WTC11 (cell line): Measurements from ENCODE around the gene EHF. TPM values are rescaled to one million over a fixed set of nuclear protein-coding genes. Genes with fewer than 3 reads are reported as not detected.

Experiments used
- ATAC-seq: fragments of 200-7000 bp; cut with Tn5 transposase; 2 replicates; pipeline ENCODE4 v1.10.0; 2021; ENCODE audit warnings: mild to moderate bottlenecking, moderate library complexity
- CTCF ChIA-PET: fragments of 300-600 bp; sonication (Branson Sonifier 250); formaldehyde crosslinking; loops from one replicate; lab custom pipeline; 2021; ENCODE audit warnings: antibody characterized with exemption; lab: Charles Lee
- POLR2A ChIA-PET: fragments of 350-600 bp; sonication (Branson Sonifier 250); formaldehyde crosslinking; loops from one replicate; lab custom pipeline; 2021; ENCODE audit warnings: antibody characterized with exemption; lab: Charles Lee
- DNase-seq: peaks from one replicate; pipeline ENCODE4 v3.0.0; 2021; ENCODE audit warnings: low spot score
- H3K27ac Mint-ChIP-seq: 2 replicates; pipeline ENCODE4 v1.8.0; 2021; ENCODE audit warnings: mixed read lengths
- H3K27me3 Mint-ChIP-seq: 2 replicates; pipeline ENCODE4 v1.8.0; 2021; ENCODE audit warnings: low read depth, mild to moderate bottlenecking, moderate library complexity, mixed read lengths
- H3K36me3 Mint-ChIP-seq: 2 replicates; pipeline ENCODE4 v1.8.0; 2021; ENCODE audit warnings: mixed read lengths
- H3K4me1 Mint-ChIP-seq: 2 replicates; pipeline ENCODE4 v1.8.0; 2022; ENCODE audit warnings: mixed read lengths
- H3K4me3 Mint-ChIP-seq: 2 replicates; pipeline ENCODE4 v1.8.0; 2021; ENCODE audit warnings: mild to moderate bottlenecking, moderate library complexity, mixed read lengths
- H3K9me3 Mint-ChIP-seq: 2 replicates; pipeline ENCODE4 v1.8.0; 2021; ENCODE audit warnings: mixed read lengths
- ESRRA ChIP-seq: sonication (generic); formaldehyde crosslinking; IDR thresholded peaks from 2 replicates; pipeline ENCODE4 v1.8.1; 2022; ENCODE audit warnings: mild to moderate bottlenecking, missing genetic modification reagents, borderline replicate concordance
- GTF2I ChIP-seq: fragments of 250-450 bp; sonication (Bioruptor Pico); conservative IDR thresholded peaks from 2 replicates; pipeline ENCODE4 v1.4.0; 2021; ENCODE audit warnings: mild to moderate bottlenecking
- IRF2 ChIP-seq: sonication (generic); formaldehyde crosslinking; IDR thresholded peaks from 2 replicates; pipeline ENCODE4 v1.8.0; 2022; ENCODE audit warnings: low read depth, missing genetic modification reagents, borderline replicate concordance
- JAZF1 ChIP-seq: fragments of 250-450 bp; sonication (Bioruptor Pico); IDR thresholded peaks from 2 replicates; pipeline ENCODE4 v1.9.0; 2021; ENCODE audit warnings: moderate library complexity, mild to moderate bottlenecking, inconsistent platforms
- NR1H2 ChIP-seq: sonication (generic); formaldehyde crosslinking; IDR thresholded peaks from 2 replicates; pipeline ENCODE4 v1.9.0; 2021; ENCODE audit warnings: mild to moderate bottlenecking, moderate library complexity, missing genetic modification reagents
- NR3C1 ChIP-seq: sonication (generic); formaldehyde crosslinking; conservative IDR thresholded peaks from 2 replicates; pipeline ENCODE4 v1.8.1; 2023; ENCODE audit warnings: low read depth, mild to moderate bottlenecking, missing genetic modification reagents
- OVOL2 ChIP-seq: fragments of 250-450 bp; sonication (Bioruptor Pico); IDR thresholded peaks from 2 replicates; pipeline ENCODE4 v1.9.0; 2021; ENCODE audit warnings: mild to moderate bottlenecking, borderline replicate concordance
- RELA ChIP-seq: sonication (generic); formaldehyde crosslinking; IDR thresholded peaks from 2 replicates; pipeline ENCODE4 v1.8.1; 2022; ENCODE audit warnings: missing genetic modification reagents, mild to moderate bottlenecking, borderline replicate concordance
- RORB ChIP-seq: fragments of 250-450 bp; sonication (Bioruptor Pico); IDR thresholded peaks from 2 replicates; pipeline ENCODE4 v1.9.0; 2021; ENCODE audit warnings: mild to moderate bottlenecking
- SMAD4 ChIP-seq: sonication (generic); formaldehyde crosslinking; IDR thresholded peaks from 2 replicates; pipeline ENCODE4 v1.8.0; 2022; ENCODE audit warnings: mild to moderate bottlenecking, missing genetic modification reagents
- TCF7 ChIP-seq: sonication (generic); formaldehyde crosslinking; IDR thresholded peaks from 2 replicates; pipeline ENCODE4 v1.8.0; 2022; ENCODE audit warnings: mild to moderate bottlenecking, low read depth, missing genetic modification reagents, moderate library complexity
- ZBTB21 ChIP-seq: sonication (generic); formaldehyde crosslinking; IDR thresholded peaks from 2 replicates; pipeline ENCODE4 v1.8.1; 2023; ENCODE audit warnings: mild to moderate bottlenecking, missing genetic modification reagents, borderline replicate concordance
- ZNF671 ChIP-seq: fragments of 250-450 bp; sonication (Bioruptor Pico); IDR thresholded peaks from 2 replicates; pipeline ENCODE4 v1.8.0; 2021; ENCODE audit warnings: mild to moderate bottlenecking
- total RNA-seq: library from RNA; stranded (reverse); gene quantifications from 3 replicates; pipeline ENCODE4 v1.2.3, GENCODE V29; 2021
- TF ChIP-seq, protein P1 (sequence below): fragments of 250-450 bp; sonication (Bioruptor Pico); IDR thresholded peaks from 2 replicates; pipeline ENCODE4 v1.9.0; 2021; ENCODE audit warnings: moderate library complexity, mild to moderate bottlenecking, inconsistent platforms, borderline replicate concordance
- TF ChIP-seq, protein P2 (sequence below): fragments of 250-450 bp; sonication (Bioruptor Pico); IDR thresholded peaks from 2 replicates; pipeline ENCODE4 v1.9.0; 2021; ENCODE audit warnings: mild to moderate bottlenecking, borderline replicate concordance
- TF ChIP-seq, protein P3 (sequence below): sonication (generic); formaldehyde crosslinking; IDR thresholded peaks from 2 replicates; pipeline ENCODE4 v1.8.1; 2022; ENCODE audit warnings: mild to moderate bottlenecking, moderate library complexity, missing genetic modification reagents
- TF ChIP-seq, protein P4 (sequence below): sonication (generic); formaldehyde crosslinking; IDR thresholded peaks from 2 replicates; pipeline ENCODE4 v1.8.1; 2022; ENCODE audit warnings: mild to moderate bottlenecking, missing genetic modification reagents, moderate library complexity, borderline replicate concordance
- TF ChIP-seq, protein P5 (sequence below): fragments of 250-450 bp; sonication (Bioruptor Pico); conservative IDR thresholded peaks from 2 replicates; pipeline ENCODE4 v1.9.0; 2021; ENCODE audit warnings: mild to moderate bottlenecking

Gene EHF
- total RNA-seq, 1 experiment from 2014 or later: 0.46 TPM

DNA sequence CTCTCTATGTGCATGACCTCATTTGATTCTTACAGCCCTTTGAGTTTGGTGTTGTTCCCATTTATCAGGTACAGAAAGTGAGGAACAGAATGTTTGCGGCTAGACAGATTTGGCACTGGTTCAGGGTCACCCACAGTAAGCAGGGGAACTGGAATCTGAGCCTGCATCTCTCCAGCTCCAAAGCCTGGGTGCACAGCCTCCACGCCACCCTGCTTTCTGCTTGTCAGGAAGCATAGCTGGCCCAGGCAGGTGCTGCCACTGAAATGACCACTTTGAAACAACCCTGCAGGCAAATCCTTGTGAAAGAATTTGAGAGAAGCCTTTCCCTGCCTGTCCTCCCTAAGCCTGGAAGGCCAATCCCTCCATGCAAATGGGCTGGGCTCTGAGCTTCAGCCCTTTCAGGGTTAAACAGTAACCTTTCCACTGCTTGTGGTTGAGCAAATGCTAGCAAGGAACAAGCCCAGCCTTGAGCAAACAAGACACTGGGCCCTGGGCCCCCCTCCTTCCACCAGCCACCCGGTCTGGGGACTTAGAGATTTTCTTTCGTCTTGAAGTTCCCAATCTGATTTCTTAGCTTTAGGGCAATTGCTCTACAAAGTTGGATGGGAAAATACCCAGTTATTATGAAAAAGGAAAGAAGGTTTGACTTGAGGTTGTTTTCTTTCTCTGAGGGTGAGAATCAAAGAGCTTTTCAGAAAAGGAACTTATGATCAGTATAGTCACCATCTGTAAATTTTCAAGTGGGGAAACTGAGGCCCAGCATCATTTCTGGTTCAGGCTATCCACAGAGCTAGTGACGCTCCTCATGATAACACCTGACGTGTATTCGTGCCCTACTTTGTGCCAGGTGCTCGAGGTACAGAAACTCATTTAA lies 19.4 kb downstream of the EHF start:
- Mint-ChIP-seq H3K27me3 (peaks cover 4% of the 10 kb centered on the region), H3K4me1 (peaks cover 15% of the 10 kb centered on the region), H3K4me3 (no peak overlapping the region), H3K36me3 (no peaks in the 10 kb centered on the region), H3K9me3 (no peaks in the 10 kb centered on the region), H3K27ac (no peak overlapping the region)
- ChIA-PET CTCF (interaction anchor here (0.8 to 1.8 kb wide), 2 partner anchors 13 to 15 kb away, joined by 3 to 5 read pairs; no protein-coding TSS in a partner anchor), POLR2A (no interaction called here)
- DNase-seq: peak; percentile 13
- TF ChIP-seq IRF2 (CRISPR knock-in tag) (no peak), JAZF1 (no peak), OVOL2 (CRISPR knock-in tag) (no peak)
- ATAC-seq: peak; percentile 67

DNA sequence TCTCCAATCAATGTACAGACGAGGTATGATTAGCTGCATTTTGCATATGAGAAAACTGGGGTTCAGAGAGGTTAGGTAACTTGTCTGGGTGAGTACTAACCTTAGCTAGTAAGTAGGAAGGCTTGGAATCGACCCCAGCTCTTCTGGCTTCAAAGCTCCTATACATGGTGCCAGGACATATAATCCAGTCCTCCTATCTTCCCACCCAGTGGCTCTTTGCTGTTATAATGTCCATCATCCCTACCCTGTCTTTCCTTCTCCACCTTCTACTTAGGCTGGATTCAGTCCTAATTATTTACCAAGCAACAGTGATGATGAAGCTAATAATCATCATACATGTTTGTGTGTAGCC lies 20.0 kb downstream of the EHF start:
- TF ChIP-seq SMAD4 (CRISPR knock-in tag) (no peak), TCF7 (no peak), ESRRA (CRISPR knock-in tag) (no peak), RORB (CRISPR knock-in tag) (no peak), GTF2I (CRISPR knock-in tag) (no peak)
- peaks cover 4% of the 10 kb centered on the region for H3K27me3 Mint-ChIP-seq
- no peak overlapping the region for H3K27ac Mint-ChIP-seq
- no peaks in the 10 kb centered on the region for H3K9me3 Mint-ChIP-seq
- H3K36me3 Mint-ChIP-seq: no peaks in the 10 kb centered on the region
- DNase-seq: no peak
- POLR2A ChIA-PET: no interaction called here
- H3K4me3 Mint-ChIP-seq: no peak overlapping the region
- CTCF ChIA-PET: interaction anchor here (1.8 kb wide), 1 partner anchor 13 kb away, joined by 5 read pairs; no protein-coding TSS in a partner anchor
- ATAC-seq: no peak
- H3K4me1 Mint-ChIP-seq: peaks cover 15% of the 10 kb centered on the region

DNA sequence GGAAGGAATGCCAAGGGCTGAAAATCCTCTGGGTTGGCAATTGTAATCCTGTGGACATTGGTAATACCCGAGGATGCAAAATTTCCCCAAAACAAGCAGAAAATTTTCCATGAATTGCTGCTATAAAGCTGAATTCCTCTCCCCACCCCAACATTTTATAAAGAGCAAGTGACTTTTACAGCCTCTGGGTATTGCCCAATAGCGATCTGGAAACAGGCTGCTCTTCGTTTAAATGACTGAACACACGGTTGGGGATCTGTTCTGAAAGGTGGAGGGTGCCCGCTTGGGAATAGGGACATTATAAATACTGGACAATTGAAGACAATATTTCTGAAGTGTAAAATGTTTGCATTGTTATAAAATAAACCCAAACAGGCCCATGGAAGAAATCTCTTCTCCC lies 20.6 kb downstream of the EHF start:
- DNase-seq: no peak
- Mint-ChIP-seq H3K27ac (no peak overlapping the region), H3K4me1 (peaks cover 15% of the 10 kb centered on the region), H3K36me3 (no peaks in the 10 kb centered on the region), H3K4me3 (no peak overlapping the region), H3K27me3 (peaks cover 4% of the 10 kb centered on the region), H3K9me3 (no peaks in the 10 kb centered on the region)
- ATAC-seq: no peak
- CTCF ChIA-PET: interaction anchor here (0.7 to 1.8 kb wide), 2 partner anchors 12 to 782 kb away, joined by 3 to 5 read pairs; no protein-coding TSS in a partner anchor
- POLR2A ChIA-PET: no interaction called here
- TF ChIP-seq ESRRA (CRISPR knock-in tag): no peak
- no peak for TF ChIP-seq RELA (CRISPR knock-in tag)
- TF ChIP-seq, protein P1, sequence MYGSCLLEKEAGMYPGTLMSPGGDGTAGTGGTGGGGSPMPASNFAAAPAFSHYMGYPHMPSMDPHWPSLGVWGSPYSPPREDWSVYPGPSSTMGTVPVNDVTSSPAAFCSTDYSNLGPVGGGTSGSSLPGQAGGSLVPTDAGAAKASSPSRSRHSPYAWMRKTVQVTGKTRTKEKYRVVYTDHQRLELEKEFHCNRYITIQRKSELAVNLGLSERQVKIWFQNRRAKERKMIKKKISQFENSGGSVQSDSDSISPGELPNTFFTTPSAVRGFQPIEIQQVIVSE (CRISPR knock-in tag): no peak

DNA sequence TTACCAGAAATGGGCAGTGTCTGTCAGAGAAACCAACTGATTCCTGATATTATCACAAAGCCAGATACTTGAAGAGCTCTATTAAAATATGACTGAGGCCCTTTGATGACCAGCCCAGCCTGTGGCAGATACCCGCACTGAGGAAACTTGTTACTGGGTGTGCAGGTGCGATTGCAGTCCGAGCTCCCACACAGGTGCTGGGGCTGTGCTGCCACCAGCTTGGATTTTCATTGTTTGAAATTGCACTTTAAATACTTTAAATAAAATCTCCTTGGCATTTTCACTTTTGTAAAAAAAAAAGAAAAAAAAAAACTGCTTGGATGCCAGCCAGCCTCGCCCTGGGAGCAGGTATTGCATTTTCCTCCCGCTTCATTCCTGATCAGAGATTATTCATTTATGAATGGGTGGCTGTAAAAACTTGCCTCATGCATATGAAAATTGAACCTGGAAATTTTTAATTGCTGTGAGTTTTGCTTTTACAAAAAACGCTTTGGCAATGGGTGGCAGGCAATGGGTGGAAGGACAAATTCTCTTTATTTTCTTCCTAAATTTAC lies 21.2 kb downstream of the EHF start:
- Mint-ChIP-seq H3K27ac (no peak overlapping the region), H3K4me1 (peaks cover 15% of the 10 kb centered on the region), H3K4me3 (no peak overlapping the region), H3K36me3 (no peaks in the 10 kb centered on the region), H3K27me3 (peaks cover 4% of the 10 kb centered on the region), H3K9me3 (no peaks in the 10 kb centered on the region)
- CTCF ChIA-PET: interaction anchor here (0.7 kb wide), 1 partner anchor 782 kb away, joined by 3 read pairs; no protein-coding TSS in a partner anchor
- DNase-seq: no peak
- ATAC-seq: no peak
- POLR2A ChIA-PET: no interaction called here
- no peak for TF ChIP-seq JAZF1
- TF ChIP-seq NR1H2 (CRISPR knock-in tag): no peak
- TF ChIP-seq, protein P2, sequence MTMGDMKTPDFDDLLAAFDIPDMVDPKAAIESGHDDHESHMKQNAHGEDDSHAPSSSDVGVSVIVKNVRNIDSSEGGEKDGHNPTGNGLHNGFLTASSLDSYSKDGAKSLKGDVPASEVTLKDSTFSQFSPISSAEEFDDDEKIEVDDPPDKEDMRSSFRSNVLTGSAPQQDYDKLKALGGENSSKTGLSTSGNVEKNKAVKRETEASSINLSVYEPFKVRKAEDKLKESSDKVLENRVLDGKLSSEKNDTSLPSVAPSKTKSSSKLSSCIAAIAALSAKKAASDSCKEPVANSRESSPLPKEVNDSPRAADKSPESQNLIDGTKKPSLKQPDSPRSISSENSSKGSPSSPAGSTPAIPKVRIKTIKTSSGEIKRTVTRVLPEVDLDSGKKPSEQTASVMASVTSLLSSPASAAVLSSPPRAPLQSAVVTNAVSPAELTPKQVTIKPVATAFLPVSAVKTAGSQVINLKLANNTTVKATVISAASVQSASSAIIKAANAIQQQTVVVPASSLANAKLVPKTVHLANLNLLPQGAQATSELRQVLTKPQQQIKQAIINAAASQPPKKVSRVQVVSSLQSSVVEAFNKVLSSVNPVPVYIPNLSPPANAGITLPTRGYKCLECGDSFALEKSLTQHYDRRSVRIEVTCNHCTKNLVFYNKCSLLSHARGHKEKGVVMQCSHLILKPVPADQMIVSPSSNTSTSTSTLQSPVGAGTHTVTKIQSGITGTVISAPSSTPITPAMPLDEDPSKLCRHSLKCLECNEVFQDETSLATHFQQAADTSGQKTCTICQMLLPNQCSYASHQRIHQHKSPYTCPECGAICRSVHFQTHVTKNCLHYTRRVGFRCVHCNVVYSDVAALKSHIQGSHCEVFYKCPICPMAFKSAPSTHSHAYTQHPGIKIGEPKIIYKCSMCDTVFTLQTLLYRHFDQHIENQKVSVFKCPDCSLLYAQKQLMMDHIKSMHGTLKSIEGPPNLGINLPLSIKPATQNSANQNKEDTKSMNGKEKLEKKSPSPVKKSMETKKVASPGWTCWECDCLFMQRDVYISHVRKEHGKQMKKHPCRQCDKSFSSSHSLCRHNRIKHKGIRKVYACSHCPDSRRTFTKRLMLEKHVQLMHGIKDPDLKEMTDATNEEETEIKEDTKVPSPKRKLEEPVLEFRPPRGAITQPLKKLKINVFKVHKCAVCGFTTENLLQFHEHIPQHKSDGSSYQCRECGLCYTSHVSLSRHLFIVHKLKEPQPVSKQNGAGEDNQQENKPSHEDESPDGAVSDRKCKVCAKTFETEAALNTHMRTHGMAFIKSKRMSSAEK (CRISPR knock-in tag): no peak
- no peak for TF ChIP-seq NR3C1 (CRISPR knock-in tag)
- TF ChIP-seq, protein P3, sequence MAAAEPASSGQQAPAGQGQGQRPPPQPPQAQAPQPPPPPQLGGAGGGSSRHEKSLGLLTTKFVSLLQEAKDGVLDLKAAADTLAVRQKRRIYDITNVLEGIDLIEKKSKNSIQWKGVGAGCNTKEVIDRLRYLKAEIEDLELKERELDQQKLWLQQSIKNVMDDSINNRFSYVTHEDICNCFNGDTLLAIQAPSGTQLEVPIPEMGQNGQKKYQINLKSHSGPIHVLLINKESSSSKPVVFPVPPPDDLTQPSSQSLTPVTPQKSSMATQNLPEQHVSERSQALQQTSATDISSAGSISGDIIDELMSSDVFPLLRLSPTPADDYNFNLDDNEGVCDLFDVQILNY: no peak
- TF ChIP-seq, protein P4, sequence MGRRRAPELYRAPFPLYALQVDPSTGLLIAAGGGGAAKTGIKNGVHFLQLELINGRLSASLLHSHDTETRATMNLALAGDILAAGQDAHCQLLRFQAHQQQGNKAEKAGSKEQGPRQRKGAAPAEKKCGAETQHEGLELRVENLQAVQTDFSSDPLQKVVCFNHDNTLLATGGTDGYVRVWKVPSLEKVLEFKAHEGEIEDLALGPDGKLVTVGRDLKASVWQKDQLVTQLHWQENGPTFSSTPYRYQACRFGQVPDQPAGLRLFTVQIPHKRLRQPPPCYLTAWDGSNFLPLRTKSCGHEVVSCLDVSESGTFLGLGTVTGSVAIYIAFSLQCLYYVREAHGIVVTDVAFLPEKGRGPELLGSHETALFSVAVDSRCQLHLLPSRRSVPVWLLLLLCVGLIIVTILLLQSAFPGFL (CRISPR knock-in tag): no peak
- TF ChIP-seq, protein P5, sequence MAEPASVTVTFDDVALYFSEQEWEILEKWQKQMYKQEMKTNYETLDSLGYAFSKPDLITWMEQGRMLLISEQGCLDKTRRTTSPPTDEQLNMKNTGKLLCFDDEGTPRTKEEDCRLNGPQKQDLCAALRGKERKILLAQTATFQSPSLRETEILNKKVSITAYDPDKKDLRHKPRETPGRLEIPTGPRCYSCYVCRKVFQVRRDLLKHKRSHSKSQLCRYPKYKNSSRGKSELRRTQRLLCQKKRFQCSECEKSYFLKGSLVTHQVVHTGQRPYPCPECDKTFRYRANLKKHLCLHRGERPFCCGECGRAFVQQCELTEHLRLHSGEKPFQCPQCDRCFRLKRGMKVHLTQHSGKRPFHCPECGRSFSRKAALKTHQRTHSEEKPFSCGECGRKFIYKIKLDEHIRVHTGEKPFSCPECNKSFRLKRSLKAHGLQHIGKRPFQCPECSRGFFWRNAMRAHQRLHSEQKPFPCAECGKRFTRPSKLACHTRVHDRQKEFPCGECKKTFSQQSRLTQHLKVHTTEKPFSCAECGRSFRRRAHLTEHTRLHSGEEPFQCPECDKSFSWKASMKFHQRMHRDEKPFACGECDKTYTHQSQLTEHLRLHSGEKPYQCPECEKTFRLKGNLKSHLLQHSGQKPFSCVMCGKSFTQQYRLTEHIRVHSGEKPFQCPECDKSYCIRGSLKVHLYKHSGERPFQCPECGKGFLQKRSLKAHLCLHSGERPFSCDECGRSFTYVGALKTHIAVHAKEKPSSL (CRISPR knock-in tag): no peak
- TF ChIP-seq ZNF671 (CRISPR knock-in tag): no peak
- TF ChIP-seq ZBTB21: no peak
